Colonic mucosa (tissue), 4 donors: ENCODE results near the gene TMEM117. TPM values are rescaled to one million over a fixed set of nuclear protein-coding genes. Genes with fewer than 3 reads are reported as not detected.

Experiments used
- DNase-seq: peaks from one replicate; pipeline ENCODE4 v3.0.0-alpha.2; 2020
- H3K27ac ChIP-seq: fragments of 200-600 bp; one replicate; pipeline ENCODE4 v1.8.0; 2021
- H3K27me3 ChIP-seq: fragments of 200-600 bp; one replicate; pipeline ENCODE4 v1.8.0; 2021
- H3K36me3 ChIP-seq: fragments of 200-600 bp; one replicate; pipeline ENCODE4 v1.8.0; 2021
- H3K4me1 ChIP-seq: fragments of 200-600 bp; one replicate; pipeline ENCODE4 v1.8.0; 2021; ENCODE audit warnings: mild to moderate bottlenecking
- H3K4me3 ChIP-seq: fragments of 200-600 bp; one replicate; pipeline ENCODE4 v1.8.0; 2021
- H3K9ac ChIP-seq, 2 donors: one replicate each; pipeline ENCODE4 v1.7.0; 2013; ENCODE audit warnings: control low read depth in 2 of 2, low read depth in 2 of 2, low read length in 2 of 2
- H3K9me3 ChIP-seq: fragments of 200-600 bp; one replicate; pipeline ENCODE4 v1.8.0; 2021
- CTCF ChIP-seq: fragments of 200-600 bp; IDR thresholded peaks from one replicate; pipeline ENCODE4 v1.8.0; 2022; ENCODE audit warnings: antibody characterized with exemption, mild to moderate bottlenecking
- intact Hi-C: fragments of 100-400 bp; cut with DNase I; formaldehyde crosslinking; loops from one replicate; pipeline ENCODE4 v1.14.1; 2022
- total RNA-seq, 2 donors: library from RNA; stranded (reverse); fragmentation: NEBNext Ultra II Directional in 1 of 2; extraction: Animal tissue kit (Norgen Biotek cat#: 25700) in 1 of 2; gene quantifications; one replicate each; pipeline ENCODE4 v1.2.1, GENCODE V29; 2021
- donor health status: healthy.
- donor health status: DM: no; HTN: no; CAD: no.
- donor health status: DM: no; HTN: no; CAD: no.

TMEM117 gene
- total RNA-seq, 2 donors from 2014 or later = 7.4 to 8.0 TPM

GRCh38 chr12:43887397-43887796 lies 51.5 kb downstream of the TMEM117 start:
- Histone ChIP-seq H3K27me3 (no peaks in the 10 kb centered on the region), H3K27ac (no peak overlapping the region), H3K36me3 (no peaks in the 10 kb centered on the region), H3K9ac (no peak overlapping the region), H3K9me3 (no peaks in the 10 kb centered on the region), H3K4me1 (no peaks in the 10 kb centered on the region), H3K4me3 (no peak overlapping the region)
- intact Hi-C loops = no loop called here
- no peak for DNase-seq
- no peak for TF ChIP-seq CTCF

GRCh38 chr12:43891856-43892574 lies 56.1 kb downstream of the TMEM117 start:
- Histone ChIP-seq H3K27me3 (no peaks in the 10 kb centered on the region), H3K36me3 (no peaks in the 10 kb centered on the region), H3K9me3 (no peaks in the 10 kb centered on the region), H3K9ac (no peak overlapping the region), H3K4me3 (no peak overlapping the region), H3K27ac (no peak overlapping the region), H3K4me1 (no peaks in the 10 kb centered on the region)
- intact Hi-C loops = no loop called here
- no peak for TF ChIP-seq CTCF
- DNase-seq = no peak

GRCh38 chr12:43893670-43894069 lies 57.8 kb downstream of the TMEM117 start:
- intact Hi-C loops = no loop called here
- no peak for DNase-seq
- Histone ChIP-seq H3K4me1 (no peaks in the 10 kb centered on the region), H3K9me3 (no peaks in the 10 kb centered on the region), H3K4me3 (no peak overlapping the region), H3K9ac (no peak overlapping the region), H3K36me3 (no peaks in the 10 kb centered on the region), H3K27me3 (no peaks in the 10 kb centered on the region), H3K27ac (no peak overlapping the region)
- no peak for TF ChIP-seq CTCF

- H3K27me3 ChIP-seq = no peaks in the 10 kb centered on the region
- intact Hi-C loops = no loop called here
Observed at GRCh38 chr12:43895580-43896206, 59.8 kb downstream of the TMEM117 start.

GRCh38 chr12:43896496-43896895 lies 60.6 kb downstream of the TMEM117 start:
- Histone ChIP-seq H3K4me3 (no peak overlapping the region), H3K4me1 (no peaks in the 10 kb centered on the region), H3K9ac (no peak overlapping the region), H3K27ac (no peak overlapping the region), H3K9me3 (no peaks in the 10 kb centered on the region), H3K36me3 (no peaks in the 10 kb centered on the region), H3K27me3 (no peaks in the 10 kb centered on the region)
- TF ChIP-seq CTCF = no peak
- intact Hi-C loops = no loop called here
- no peak for DNase-seq

More at GRCh38 chr12:43895580-43896206, 59.8 kb downstream of the TMEM117 start:
- Histone ChIP-seq H3K27ac (no peak overlapping the region), H3K4me1 (no peaks in the 10 kb centered on the region), H3K9ac (no peak overlapping the region), H3K9me3 (no peaks in the 10 kb centered on the region), H3K36me3 (no peaks in the 10 kb centered on the region), H3K4me3 (no peak overlapping the region)
- no peak for DNase-seq
- TF ChIP-seq CTCF = no peak
